GM18907 (cell line): ENCODE measurements around the gene IFI35.
"Not testable (repeated sequence)": the region's sequence is repeated elsewhere in the genome, so short reads cannot be mapped to it uniquely, and the experiment has no call there.

Experiments
- ATAC-seq: cut with Tn5 transposase; IDR thresholded peaks from one replicate; pipeline ENCODE4 v1.9.1; 2021; ENCODE audit warnings: mild to moderate bottlenecking, moderate library complexity; ENCODE audit not compliant: unreplicated experiment

Gene IFI35

GRCh38 chr17:42997390-42997983 is 9.1 kb upstream of the IFI35 start:
- no peak for ATAC-seq

GRCh38 chr17:42997984-42998938 is 8.3 kb upstream of the IFI35 start, which contains the start of gene RPL27:
Gene RPL27, plus strand, starts transcription at chr17:42998419. Its CDS starts 332 bp downstream, at chr17:42998751.
- ATAC-seq = peak; percentile 90

- no peak for ATAC-seq
Observed at GRCh38 chr17:42999003-42999525, 7.5 kb upstream of the IFI35 start.

DNA sequence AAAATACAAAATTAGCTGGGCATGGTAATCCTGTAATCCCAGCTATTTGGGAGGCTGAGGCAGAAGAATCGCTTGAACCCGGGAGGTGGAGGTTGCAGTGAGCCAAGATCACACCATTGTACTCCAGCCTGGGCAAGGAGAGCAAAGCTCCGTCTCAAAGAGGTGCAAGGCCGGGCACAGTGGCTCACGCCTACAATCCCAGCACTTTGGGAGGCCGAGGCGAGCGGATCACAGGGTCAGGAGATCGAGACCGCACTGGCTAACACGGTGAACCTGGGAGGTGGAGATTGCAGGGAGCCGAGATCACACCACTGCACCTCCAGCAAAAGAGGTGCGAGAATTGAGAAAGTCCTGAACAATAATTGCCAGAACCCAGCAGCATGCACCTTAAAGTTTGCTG is 5.7 kb upstream of the IFI35 start:
- ATAC-seq = not testable (repeated sequence)

GRCh38 chr17:43003542-43004172 is 2.9 kb upstream of the IFI35 start:
- no peak for ATAC-seq

DNA sequence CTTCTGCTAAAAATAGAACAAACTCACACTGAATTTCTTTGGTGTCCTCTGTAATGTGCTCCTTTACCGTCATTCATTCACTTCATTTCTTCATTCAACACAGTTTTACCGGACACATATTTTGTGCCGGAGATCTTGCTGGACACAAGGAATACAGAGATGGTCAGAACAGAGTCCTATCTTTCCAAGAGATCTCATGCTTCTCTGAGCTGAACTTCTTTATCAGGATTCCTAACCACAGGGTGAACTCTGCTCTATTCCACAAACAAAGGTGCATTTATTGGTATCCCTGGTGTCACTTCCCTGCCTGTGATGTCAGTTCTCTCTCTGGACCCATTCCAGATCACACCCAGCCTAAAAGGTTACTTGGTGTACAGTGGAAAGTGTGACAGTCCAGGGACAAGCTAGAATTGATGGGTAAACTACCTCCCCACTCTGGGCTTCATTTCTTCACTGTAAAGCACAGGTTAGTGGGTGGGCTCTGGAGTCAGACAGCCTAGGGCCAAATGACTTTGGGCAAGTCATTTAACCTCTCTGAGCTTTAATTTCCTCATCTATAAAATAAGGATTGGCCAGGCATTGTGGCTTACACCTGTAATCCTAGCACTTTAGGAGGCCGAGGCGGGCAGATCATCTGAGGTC is 4.2 kb downstream of the IFI35 start:
- ATAC-seq = no peak

DNA sequence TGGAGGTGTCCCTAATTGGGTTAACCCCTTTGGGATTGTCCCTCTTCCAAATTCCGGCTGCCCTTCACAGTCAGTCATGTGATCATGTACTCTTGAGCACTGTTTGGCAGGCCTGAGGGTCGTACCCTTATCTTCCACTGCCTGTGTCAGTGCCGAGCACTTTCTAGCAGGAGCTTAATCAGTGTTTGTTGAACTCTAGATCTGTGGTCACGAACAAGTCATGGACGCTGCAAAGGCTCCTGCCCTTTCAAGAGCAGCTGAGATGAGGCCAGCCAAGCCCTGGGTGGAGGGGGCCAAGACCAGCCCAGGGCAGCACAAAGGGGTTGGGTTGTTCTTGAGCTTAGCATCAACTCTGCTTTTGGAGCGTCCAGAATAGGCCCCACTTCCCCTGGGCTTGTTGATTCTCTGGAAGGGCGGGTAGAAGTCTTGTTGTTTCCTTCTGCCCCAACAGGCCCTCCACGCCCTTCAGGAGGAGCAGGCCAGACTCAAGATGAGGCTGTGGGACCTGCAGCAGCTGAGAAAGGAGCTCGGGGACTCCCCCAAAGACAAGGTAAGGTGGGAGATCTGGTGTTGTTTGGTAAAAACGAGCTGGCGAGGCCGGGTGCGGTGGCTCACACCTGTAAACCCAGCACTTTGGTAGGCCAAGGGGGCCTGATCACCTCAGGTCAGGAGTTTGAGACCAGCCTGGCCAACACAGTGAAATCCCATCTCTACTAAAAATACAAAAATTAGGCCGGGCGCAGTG is 5.3 kb downstream of the IFI35 start:
- no peak for ATAC-seq

DNA sequence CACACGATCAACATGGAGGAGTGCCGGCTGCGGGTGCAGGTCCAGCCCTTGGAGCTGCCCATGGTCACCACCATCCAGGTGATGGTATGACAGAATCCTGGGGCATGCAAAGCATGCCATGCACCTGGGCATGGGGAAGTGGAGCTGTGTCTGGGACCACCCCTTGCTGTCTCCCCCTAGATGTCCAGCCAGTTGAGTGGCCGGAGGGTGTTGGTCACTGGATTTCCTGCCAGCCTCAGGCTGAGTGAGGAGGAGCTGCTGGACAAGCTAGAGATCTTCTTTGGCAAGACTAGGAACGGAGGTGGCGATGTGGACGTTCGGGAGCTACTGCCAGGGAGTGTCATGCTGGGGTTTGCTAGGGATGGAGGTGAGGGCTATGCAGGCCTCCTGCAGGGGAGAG is 6.7 kb downstream of the IFI35 start:
- ATAC-seq = no peak

DNA sequence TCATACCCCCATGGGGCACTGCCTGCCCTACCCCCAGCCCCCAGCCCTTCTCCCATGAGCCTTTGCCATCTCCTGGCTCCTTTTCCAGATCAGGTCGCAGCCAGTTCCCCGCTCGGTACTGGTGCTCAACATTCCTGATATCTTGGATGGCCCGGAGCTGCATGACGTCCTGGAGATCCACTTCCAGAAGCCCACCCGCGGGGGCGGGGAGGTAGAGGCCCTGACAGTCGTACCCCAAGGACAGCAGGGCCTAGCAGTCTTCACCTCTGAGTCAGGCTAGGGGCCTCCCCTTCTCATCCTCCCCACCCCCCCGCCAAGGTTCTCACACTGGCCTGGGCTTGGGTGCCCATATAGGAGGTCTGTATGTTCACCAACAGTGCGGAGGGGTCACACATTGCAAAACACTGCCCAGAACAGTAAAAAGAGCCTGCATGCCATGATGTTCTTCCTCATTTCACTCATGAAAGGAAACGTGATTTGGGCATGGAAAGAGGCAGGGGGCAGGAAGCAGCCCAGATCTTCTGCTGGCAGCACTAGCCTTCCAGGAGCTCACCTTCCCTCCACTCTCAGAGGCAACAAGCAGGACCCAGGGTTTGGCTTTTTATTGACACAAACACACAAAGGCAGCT is 7.5 kb downstream of the IFI35 start:
- ATAC-seq = no peak

DNA sequence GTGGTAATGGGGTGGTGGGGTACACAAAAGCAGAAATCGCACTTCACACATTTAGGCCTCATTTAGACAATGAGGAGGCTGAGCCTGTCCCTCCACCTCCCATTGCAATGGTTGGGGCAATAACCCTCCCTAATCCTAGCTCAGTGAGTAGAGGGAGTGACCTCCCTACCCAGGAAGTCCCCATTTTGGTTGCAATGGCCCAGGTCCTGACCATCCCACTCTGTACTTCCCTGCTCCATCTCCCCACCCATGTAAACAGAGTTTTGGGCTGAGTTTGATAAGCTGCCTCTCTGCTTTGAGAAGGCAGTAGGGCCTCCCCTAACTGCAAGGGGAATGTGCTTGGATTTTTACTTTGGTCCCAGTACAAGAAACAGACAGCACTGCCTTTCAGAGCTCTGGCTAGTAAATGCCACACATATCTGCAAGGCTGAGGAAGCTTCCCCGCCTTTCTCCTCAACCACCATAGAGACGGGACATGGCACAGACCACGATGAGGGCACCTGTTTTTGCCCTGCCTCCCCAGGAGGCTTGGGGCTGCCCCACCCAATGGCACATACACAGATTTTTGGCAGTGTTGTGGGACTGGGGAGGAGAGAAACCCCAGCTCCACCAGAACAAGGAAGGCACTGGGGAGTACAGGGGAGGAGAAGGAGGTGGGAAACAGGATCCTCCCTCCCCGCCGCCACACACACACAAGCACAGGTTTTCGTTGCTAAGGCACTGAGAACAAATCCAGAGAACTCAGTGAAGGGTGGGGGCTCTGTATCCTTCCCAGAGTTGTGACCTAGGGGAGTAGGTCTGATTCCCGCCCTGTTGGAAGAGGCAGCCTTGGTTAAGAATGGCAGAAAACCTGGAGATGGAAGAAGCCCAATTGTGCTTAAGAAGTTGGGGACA is 8.3 kb downstream of the IFI35 start:
- ATAC-seq = no peak

DNA sequence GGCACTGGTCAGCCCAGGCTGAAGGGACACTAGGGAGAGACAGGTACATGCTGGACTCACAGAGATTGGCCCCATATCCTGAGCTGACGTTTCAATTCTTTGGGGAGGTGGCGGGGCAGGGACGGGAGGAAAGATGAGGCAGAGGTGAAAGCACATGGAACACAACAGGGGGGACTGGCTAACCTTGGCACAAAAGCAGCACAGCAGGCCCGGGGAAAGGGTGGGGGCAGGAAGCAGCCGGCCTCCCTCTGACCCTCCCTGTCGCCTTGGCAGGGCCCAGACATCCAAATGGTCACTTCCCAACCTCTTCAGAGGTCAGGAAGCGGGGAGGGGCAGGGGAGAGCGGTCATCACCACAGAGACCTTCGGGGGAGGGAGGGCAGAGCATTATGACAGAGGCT is 9.0 kb downstream of the IFI35 start:
- ATAC-seq = no peak

DNA sequence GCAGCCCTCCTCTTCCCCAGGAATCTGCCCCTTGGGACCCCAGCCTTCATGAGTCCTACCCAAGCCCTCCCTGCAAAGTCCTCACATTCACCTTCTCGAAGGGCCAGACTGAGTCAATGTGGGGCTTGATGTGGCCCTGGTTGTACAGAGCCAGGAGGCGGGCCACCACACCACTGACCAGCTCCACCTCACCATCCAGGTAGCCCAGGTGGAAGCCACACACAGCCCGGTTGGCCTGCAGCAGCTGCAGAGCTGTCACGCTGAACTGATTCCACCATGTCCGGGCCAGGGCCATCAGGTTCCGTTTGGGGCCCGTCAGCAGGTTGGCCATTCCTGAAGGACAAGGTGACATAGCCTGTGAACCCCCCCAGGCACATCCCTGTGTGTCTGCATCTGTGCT is 9.6 kb downstream of the IFI35 start:
- no peak for ATAC-seq

DNA sequence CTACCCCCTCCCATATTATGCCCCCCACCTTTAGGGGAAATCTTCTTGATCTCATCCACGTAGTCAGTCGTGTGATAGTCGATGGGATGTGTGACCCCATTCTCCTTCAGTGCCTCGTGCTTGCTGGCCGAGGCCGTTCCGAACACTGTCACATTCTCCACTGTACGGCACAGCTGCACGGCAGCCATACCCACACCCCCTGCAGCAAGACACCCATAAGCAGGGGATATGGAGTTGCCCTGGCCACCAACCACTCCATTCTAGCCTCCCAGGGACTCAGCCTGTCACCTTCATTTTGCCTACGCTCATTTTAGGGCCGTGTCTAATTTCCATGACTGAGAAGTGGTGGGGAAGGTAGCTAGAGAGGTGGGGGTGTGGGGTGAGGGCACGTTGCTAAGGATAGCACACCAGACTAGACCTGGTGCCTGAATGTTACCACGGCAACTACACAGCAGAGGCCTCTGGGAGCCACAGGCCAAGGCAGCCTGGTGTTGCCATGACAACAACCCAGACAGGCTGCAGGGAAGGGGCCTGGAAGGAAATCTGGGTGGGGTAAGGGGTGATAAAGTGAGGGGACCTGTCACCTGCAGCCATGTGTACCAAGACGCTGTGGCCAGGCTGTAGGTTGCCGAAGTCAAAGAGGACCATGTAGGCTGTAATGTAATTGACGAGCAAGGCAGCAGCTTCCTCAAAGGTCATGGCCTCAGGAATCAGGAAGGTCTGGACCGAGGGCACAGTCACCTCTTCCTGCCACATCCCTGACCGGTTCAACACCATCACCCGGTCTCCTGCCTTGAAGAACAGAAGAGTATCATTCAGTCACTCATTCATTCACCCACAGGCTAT is 11.6 kb downstream of the IFI35 start:
- ATAC-seq = no peak

- no peak for ATAC-seq
Observed at GRCh38 chr17:43018932-43019331, 12.3 kb downstream of the IFI35 start.

- ATAC-seq = no peak
Observed at GRCh38 chr17:43019418-43019817, 12.8 kb downstream of the IFI35 start.

DNA sequence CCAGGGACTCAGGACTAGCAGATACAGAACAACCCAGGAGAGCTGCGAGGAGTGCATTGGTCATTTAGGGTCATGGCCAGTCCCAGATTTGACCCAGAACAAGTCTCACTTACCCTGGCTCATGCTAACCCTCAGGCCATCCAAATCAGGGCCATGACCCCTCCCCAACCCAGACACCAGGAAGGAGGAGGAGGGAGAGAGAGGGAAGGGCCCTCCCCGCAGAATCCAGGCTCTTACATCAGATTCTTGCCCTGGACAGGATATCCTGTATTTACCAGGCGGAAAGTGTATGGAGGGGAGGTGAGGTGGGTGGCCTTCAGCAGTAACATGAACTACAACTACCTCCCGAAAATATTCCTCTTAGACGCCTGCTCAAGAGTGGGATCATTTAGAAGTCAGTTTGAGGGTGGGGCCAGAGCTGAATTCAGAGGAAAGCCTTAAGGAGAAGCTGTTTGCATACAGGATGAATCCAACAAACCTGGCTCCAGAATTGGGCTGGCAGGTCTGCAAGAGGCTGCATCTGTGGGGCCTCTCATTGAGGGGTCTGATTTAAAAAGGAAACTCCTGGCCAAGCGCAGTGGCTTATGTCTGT is 13.5 kb downstream of the IFI35 start:
- no peak for ATAC-seq
